Osteocyte (in vitro differentiated cells): ENCODE results near the gene GINS3. TPM values are rescaled to one million over a fixed set of nuclear protein-coding genes. Genes with fewer than 3 reads are reported as not detected.

ENCODE experiments used
- DNase-seq: peaks from one replicate; pipeline ENCODE4 v3.0.0; 2021; ENCODE audit warnings: mixed read lengths; ENCODE audit not compliant: unreplicated experiment; ENCODE audit errors: extremely low spot score
- H3K27ac Mint-ChIP-seq: one replicate; pipeline ENCODE4 v1.8.0; 2021; ENCODE audit warnings: mild to moderate bottlenecking, mixed read lengths; ENCODE audit not compliant: unreplicated experiment
- H3K27me3 Mint-ChIP-seq: one replicate; pipeline ENCODE4 v1.8.0; 2021; ENCODE audit warnings: mixed read lengths; ENCODE audit not compliant: unreplicated experiment
- H3K36me3 Mint-ChIP-seq: one replicate; pipeline ENCODE4 v1.8.0; 2021; ENCODE audit warnings: mixed read lengths; ENCODE audit not compliant: unreplicated experiment
- H3K4me1 Mint-ChIP-seq: one replicate; pipeline ENCODE4 v1.8.0; 2021; ENCODE audit warnings: mixed read lengths; ENCODE audit not compliant: unreplicated experiment
- H3K4me3 Mint-ChIP-seq: one replicate; pipeline ENCODE4 v1.8.0; 2021; ENCODE audit warnings: mild to moderate bottlenecking, moderate library complexity, mixed read lengths; ENCODE audit not compliant: unreplicated experiment
- H3K9me3 Mint-ChIP-seq: one replicate; pipeline ENCODE4 v1.8.0; 2021; ENCODE audit warnings: mixed read lengths; ENCODE audit not compliant: unreplicated experiment
- CTCF ChIP-seq: fragments of 200-600 bp; sonication (generic); IDR thresholded peaks from 2 replicates; pipeline ENCODE4 v1.5.0; 2021; ENCODE audit warnings: antibody characterized with exemption, mild to moderate bottlenecking, moderate library complexity
- total RNA-seq: library from RNA; stranded (reverse); gene quantifications from 2 replicates; pipeline ENCODE4 v1.2.1, GENCODE V29; 2021

The GINS3 gene
- total RNA-seq, 1 donor from 2014 or later: 2.7 TPM

GRCh38 chr16:58444265-58444664 is 52.0 kb downstream of the GINS3 start:
- Mint-ChIP-seq H3K4me3 (no peak overlapping the region), H3K9me3 (no peaks in the 10 kb centered on the region), H3K27ac (no peak overlapping the region), H3K36me3 (no peaks in the 10 kb centered on the region), H3K27me3 (peaks cover 36% of the 10 kb centered on the region), H3K4me1 (no peaks in the 10 kb centered on the region)
- no peak for TF ChIP-seq CTCF
- DNase-seq: no peak

GRCh38 chr16:58448890-58449289 is 56.6 kb downstream of the GINS3 start:
- Mint-ChIP-seq H3K36me3 (no peaks in the 10 kb centered on the region), H3K4me3 (no peak overlapping the region), H3K27ac (no peak overlapping the region), H3K4me1 (peaks cover 10% of the 10 kb centered on the region), H3K27me3 (peaks cover 22% of the 10 kb centered on the region), H3K9me3 (no peaks in the 10 kb centered on the region)
- DNase-seq: no peak
- TF ChIP-seq CTCF: no peak

- TF ChIP-seq CTCF: no peak
- no peaks in the 10 kb centered on the region for H3K36me3 Mint-ChIP-seq
- H3K4me3 Mint-ChIP-seq: no peak overlapping the region
- no peaks in the 10 kb centered on the region for H3K9me3 Mint-ChIP-seq
- peaks cover 10% of the 10 kb centered on the region for H3K4me1 Mint-ChIP-seq
- no peak for DNase-seq
- H3K27ac Mint-ChIP-seq: no peak overlapping the region
- peaks cover 20% of the 10 kb centered on the region for H3K27me3 Mint-ChIP-seq
Measured at GRCh38 chr16:58449306-58449705, 57.0 kb downstream of the GINS3 start.

- Mint-ChIP-seq H3K9me3 (no peaks in the 10 kb centered on the region), H3K4me3 (no peak overlapping the region), H3K36me3 (no peaks in the 10 kb centered on the region), H3K27ac (no peak overlapping the region), H3K4me1 (peaks cover 10% of the 10 kb centered on the region), H3K27me3 (peaks cover 20% of the 10 kb centered on the region)
- DNase-seq: no peak
- TF ChIP-seq CTCF: no peak
Measured at GRCh38 chr16:58449768-58450167, 57.5 kb downstream of the GINS3 start.

GRCh38 chr16:58450590-58450989 is 58.3 kb downstream of the GINS3 start:
- H3K36me3 Mint-ChIP-seq: no peaks in the 10 kb centered on the region
- DNase-seq: no peak
- H3K27me3 Mint-ChIP-seq: peaks cover 23% of the 10 kb centered on the region
- TF ChIP-seq CTCF: no peak
- no peak overlapping the region for H3K27ac Mint-ChIP-seq
- peaks cover 10% of the 10 kb centered on the region for H3K4me1 Mint-ChIP-seq
- H3K9me3 Mint-ChIP-seq: no peaks in the 10 kb centered on the region
- no peak overlapping the region for H3K4me3 Mint-ChIP-seq
